Cardiac muscle cell (in vitro differentiated cells and primary cell): ENCODE data around the gene TMEM11. TPM values are rescaled to one million over a fixed set of nuclear protein-coding genes. Genes with fewer than 3 reads are reported as not detected.

Experiments
- DNase-seq, 2 donors: peaks; one replicate each; pipeline versions ENCODE4 v3.0.0 to v3.0.0-alpha.2; 2010 to 2017; ENCODE audit warnings: low read depth in 1 of 2, low spot score in 1 of 2
- H3K27ac ChIP-seq: fragments of 200-600 bp; sonication (generic); 2 replicates; pipeline ENCODE4 v1.5.1; 2016
- H3K27me3 ChIP-seq: fragments of 200-600 bp; sonication (generic); 2 replicates; pipeline ENCODE4 v1.6.0; 2016; ENCODE audit warnings: control low read depth
- H3K36me3 ChIP-seq: fragments of 200-600 bp; sonication (generic); 2 replicates; pipeline ENCODE4 v1.5.1; 2016; ENCODE audit warnings: control low read depth
- H3K4me1 ChIP-seq: fragments of 200-600 bp; sonication (generic); 2 replicates; pipeline ENCODE4 v1.8.1; 2017; ENCODE audit warnings: low read depth, mild to moderate bottlenecking, mixed run types
- H3K4me3 ChIP-seq: fragments of 200-600 bp; sonication (generic); 2 replicates; pipeline ENCODE4 v1.5.1; 2016; ENCODE audit warnings: mild to moderate bottlenecking
- H3K9me3 ChIP-seq: fragments of 200-600 bp; sonication (generic); 2 replicates; pipeline ENCODE4 v1.5.1; 2017; ENCODE audit warnings: low read depth, mild to moderate bottlenecking, control low read depth
- CTCF ChIP-seq: IDR thresholded peaks from 2 replicates; pipeline ENCODE4 v1.5.1; 2012; ENCODE audit warnings: low read depth, mild to moderate bottlenecking, low read length
- polyA plus RNA-seq: library from polyadenylated mRNA; unstranded; fragments of >200 nt; fragmentation: Nextera tagmentation; extraction: Ambion mirVana; gene quantifications from 2 replicates; pipeline ENCODE4 v1.2.1, GENCODE V29; 2016
- total RNA-seq: library from RNA; depleted of rRNA; stranded (reverse); fragments of >200 nt; gene quantifications from 2 replicates; pipeline ENCODE4 v1.2.3, GENCODE V29; 2016

The TMEM11 gene
- total and polyA plus RNA-seq, 2 experiments from 2014 or later = 37.9 to 91.0 TPM

- peak in 1 of 2 donors; percentile 35 for DNase-seq
- no peak for TF ChIP-seq CTCF
- Histone ChIP-seq H3K27ac (peak overlapping the region; percentile 73), H3K9me3 (no peaks in the 10 kb centered on the region), H3K36me3 (no peaks in the 10 kb centered on the region), H3K27me3 (no peaks in the 10 kb centered on the region), H3K4me1 (peaks cover 25% of the 10 kb centered on the region), H3K4me3 (no peak overlapping the region)
Observed at GRCh38 chr17:21174713-21175112, 39.2 kb downstream of the TMEM11 start.

- H3K4me3 ChIP-seq = no peak overlapping the region
- no peaks in the 10 kb centered on the region for H3K36me3 ChIP-seq
- H3K9me3 ChIP-seq = no peaks in the 10 kb centered on the region
- TF ChIP-seq CTCF = no peak
- H3K27ac ChIP-seq = peak overlapping the region; percentile 73
- no peaks in the 10 kb centered on the region for H3K27me3 ChIP-seq
- no peak for DNase-seq
- H3K4me1 ChIP-seq = peaks cover 31% of the 10 kb centered on the region
Observed at GRCh38 chr17:21174186-21174585, 39.8 kb downstream of the TMEM11 start.

- H3K36me3 ChIP-seq = no peaks in the 10 kb centered on the region
- H3K9me3 ChIP-seq = no peaks in the 10 kb centered on the region
- DNase-seq = peak in 1 of 2 donors; percentile 49
- H3K4me3 ChIP-seq = no peak overlapping the region
- H3K27me3 ChIP-seq = no peaks in the 10 kb centered on the region
- H3K27ac ChIP-seq = peak overlapping the region; percentile 73
- peaks cover 36% of the 10 kb centered on the region for H3K4me1 ChIP-seq
- no peak for TF ChIP-seq CTCF
Observed at GRCh38 chr17:21173543-21173942, 40.4 kb downstream of the TMEM11 start.

GRCh38 chr17:21172846-21173245, 41.1 kb downstream of the TMEM11 start:
- no peaks in the 10 kb centered on the region for H3K36me3 ChIP-seq
- DNase-seq = no peak
- TF ChIP-seq CTCF = no peak
- H3K4me3 ChIP-seq = no peak overlapping the region
- H3K9me3 ChIP-seq = no peaks in the 10 kb centered on the region
- H3K27ac ChIP-seq = peak overlapping the region; percentile 73
- peaks cover 36% of the 10 kb centered on the region for H3K4me1 ChIP-seq
- no peaks in the 10 kb centered on the region for H3K27me3 ChIP-seq

- no peaks in the 10 kb centered on the region for H3K27me3 ChIP-seq
Observed at GRCh38 chr17:21171970-21172510, 41.9 kb downstream of the TMEM11 start.

More at GRCh38 chr17:21171970-21172510, 41.9 kb downstream of the TMEM11 start:
- DNase-seq = no peak
- no peaks in the 10 kb centered on the region for H3K9me3 ChIP-seq
- peak overlapping the region; percentile 56 for H3K27ac ChIP-seq
- H3K4me3 ChIP-seq = no peak overlapping the region
- peaks cover 40% of the 10 kb centered on the region for H3K4me1 ChIP-seq
- no peaks in the 10 kb centered on the region for H3K36me3 ChIP-seq
- no peak for TF ChIP-seq CTCF
